GM23248 (cell line): Measurements from ENCODE around the gene SRGAP2C.
"Not testable (repeated sequence)": the region's sequence is repeated elsewhere in the genome, so short reads cannot be mapped to it uniquely, and the experiment has no call there.

Source experiments
- EZH2 ChIP-seq: fragments of 200-600 bp; sonication (generic); IDR thresholded peaks from 2 replicates; pipeline ENCODE4 v1.6.1; 2018; ENCODE audit warnings: antibody characterized with exemption, mild to moderate bottlenecking; ENCODE audit not compliant: insufficient read depth, poor library complexity, severe bottlenecking
- EZH2phosphoT487 ChIP-seq: fragments of 200-600 bp; sonication (generic); IDR thresholded peaks from 2 replicates; pipeline ENCODE4 v1.6.1; 2018; ENCODE audit warnings: antibody characterized with exemption, moderate library complexity, mild to moderate bottlenecking, low read depth; ENCODE audit not compliant: insufficient read depth

GRCh38 chr1:121168152-121168668, 16.6 kb upstream of the SRGAP2C start:
- TF ChIP-seq EZH2, EZH2phosphoT487: not testable (repeated sequence)
